Kidney epithelial cell (primary cell): Measurements from ENCODE around the gene TRAPPC3L. TPM values are rescaled to one million over a fixed set of nuclear protein-coding genes. Genes with fewer than 3 reads are reported as not detected.

Source experiments
- DNase-seq: peaks from one replicate; pipeline ENCODE4 v3.0.0-alpha.2; 2010; ENCODE audit warnings: low read depth
- H3K27me3 ChIP-seq: 2 replicates; pipeline ENCODE4 v1.6.0; 2011; ENCODE audit warnings: low read length; ENCODE audit not compliant: control insufficient read depth, insufficient read depth
- H3K36me3 ChIP-seq: 2 replicates; pipeline ENCODE4 v1.5.1; 2011; ENCODE audit warnings: low read length; ENCODE audit not compliant: control insufficient read depth, insufficient read depth
- H3K4me3 ChIP-seq: 2 replicates; pipeline ENCODE4 v1.5.1; 2011; ENCODE audit warnings: low read depth, mild to moderate bottlenecking, control low read depth, low read length
- total RNA-seq: library from RNA; depleted of rRNA; stranded (reverse); fragments of >200 nt; gene quantifications from 2 replicates; pipeline ENCODE4 v1.2.3, GENCODE V29; 2015
- TF ChIP-seq, protein P1 (sequence below): IDR thresholded peaks from 2 replicates; pipeline ENCODE4 v1.5.1; 2011; ENCODE audit warnings: mild to moderate bottlenecking, moderate library complexity, low read length, control low read depth, inconsistent platforms; ENCODE audit not compliant: insufficient read depth, poor library complexity, severe bottlenecking

Gene TRAPPC3L
- total RNA-seq = not detected in 2 replicates

DNA sequence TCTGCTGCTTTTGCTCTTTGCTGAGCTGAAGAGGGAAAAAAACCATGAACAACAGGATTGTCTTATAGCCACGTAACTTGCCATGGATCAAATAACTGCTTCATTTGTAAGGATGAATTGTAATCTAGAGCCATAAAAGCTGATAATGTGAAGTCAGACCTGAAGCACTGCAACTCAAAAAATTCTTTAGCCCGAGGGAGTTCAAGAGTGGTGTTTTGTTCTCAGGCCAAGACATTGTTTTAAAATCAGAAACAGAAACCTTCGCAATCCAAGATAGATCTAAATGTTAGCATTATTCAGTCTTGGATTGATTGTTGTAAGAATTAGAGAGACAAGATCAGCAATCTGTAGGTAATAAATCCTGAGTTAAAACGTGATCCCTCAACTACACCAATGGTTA is at the start of gene TRAPPC3L:
Gene TRAPPC3L, minus strand, starts transcription at position 34 of the 400 bp plus-strand sequence. CDS start 170 bp downstream, outside the sequence.
- no peaks in the 10 kb centered on the region for H3K27me3 ChIP-seq
- H3K36me3 ChIP-seq = no peaks in the 10 kb centered on the region
- TF ChIP-seq, protein P1, sequence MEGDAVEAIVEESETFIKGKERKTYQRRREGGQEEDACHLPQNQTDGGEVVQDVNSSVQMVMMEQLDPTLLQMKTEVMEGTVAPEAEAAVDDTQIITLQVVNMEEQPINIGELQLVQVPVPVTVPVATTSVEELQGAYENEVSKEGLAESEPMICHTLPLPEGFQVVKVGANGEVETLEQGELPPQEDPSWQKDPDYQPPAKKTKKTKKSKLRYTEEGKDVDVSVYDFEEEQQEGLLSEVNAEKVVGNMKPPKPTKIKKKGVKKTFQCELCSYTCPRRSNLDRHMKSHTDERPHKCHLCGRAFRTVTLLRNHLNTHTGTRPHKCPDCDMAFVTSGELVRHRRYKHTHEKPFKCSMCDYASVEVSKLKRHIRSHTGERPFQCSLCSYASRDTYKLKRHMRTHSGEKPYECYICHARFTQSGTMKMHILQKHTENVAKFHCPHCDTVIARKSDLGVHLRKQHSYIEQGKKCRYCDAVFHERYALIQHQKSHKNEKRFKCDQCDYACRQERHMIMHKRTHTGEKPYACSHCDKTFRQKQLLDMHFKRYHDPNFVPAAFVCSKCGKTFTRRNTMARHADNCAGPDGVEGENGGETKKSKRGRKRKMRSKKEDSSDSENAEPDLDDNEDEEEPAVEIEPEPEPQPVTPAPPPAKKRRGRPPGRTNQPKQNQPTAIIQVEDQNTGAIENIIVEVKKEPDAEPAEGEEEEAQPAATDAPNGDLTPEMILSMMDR = no peak
- no peak for DNase-seq
- H3K4me3 ChIP-seq = no peak within 1 kb of the TSS

DNA sequence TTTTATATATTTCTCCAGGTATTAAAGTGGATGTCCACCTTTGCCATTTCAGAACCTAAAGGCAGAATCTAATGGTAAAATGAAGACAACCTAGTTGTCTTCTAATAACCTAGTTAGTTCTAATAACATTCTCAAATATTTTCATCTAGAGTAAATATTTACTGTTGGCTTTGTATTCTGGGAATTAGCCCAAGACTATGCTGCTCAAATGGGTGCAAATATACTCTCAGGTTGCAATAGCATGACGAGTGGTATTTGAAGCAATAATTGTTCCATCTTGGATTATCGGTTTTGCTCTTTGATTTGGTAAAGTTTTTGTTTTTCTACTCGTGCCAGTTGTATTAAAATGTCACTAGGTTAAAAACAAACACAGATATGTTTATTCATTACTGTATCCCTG is 49.8 kb upstream of the TRAPPC3L start:
- H3K27me3 ChIP-seq = no peaks in the 10 kb centered on the region
- DNase-seq = no peak
- no peak overlapping the region for H3K4me3 ChIP-seq
- TF ChIP-seq, protein P1 = no peak
- no peaks in the 10 kb centered on the region for H3K36me3 ChIP-seq

DNA sequence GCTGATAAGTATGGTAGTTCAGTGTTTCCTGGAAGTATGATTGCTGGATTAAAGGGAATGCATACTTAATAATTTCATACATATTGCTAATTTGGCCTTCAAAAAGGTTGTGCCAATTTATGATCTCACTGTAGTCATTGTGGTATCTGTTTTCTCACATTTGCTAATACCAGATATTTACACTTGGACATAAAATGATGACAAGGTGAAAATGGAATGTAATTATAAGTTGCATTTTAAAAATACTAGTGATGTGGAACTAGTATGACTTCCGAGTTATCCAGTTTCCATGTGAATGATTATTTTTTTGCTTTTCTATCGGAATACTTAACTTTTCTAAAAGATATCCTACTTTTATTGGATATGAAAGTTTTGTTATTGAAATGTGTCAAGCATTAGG is 41.3 kb upstream of the TRAPPC3L start:
- TF ChIP-seq, protein P1 = no peak
- no peak overlapping the region for H3K4me3 ChIP-seq
- DNase-seq = no peak
- H3K36me3 ChIP-seq = no peaks in the 10 kb centered on the region
- H3K27me3 ChIP-seq = no peaks in the 10 kb centered on the region

DNA sequence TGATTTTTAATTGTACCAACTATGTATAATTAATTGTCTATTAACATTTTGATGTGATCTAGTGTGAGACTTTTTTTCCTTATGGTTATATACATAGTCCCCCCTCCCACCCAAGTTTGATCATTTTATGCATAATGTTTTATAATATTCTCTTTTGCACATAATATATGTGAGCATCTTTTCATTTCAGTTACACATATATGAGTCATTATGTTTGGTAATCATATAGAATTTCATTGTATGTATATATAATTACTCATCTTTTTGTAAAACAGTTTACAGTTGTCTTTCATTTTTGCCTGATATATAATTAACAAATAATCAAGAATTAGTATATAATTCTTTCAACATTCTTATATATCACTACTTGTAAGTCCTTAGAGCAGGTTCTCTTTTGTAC is 40.8 kb upstream of the TRAPPC3L start:
- TF ChIP-seq, protein P1 = no peak
- no peak for DNase-seq
- Histone ChIP-seq H3K27me3 (no peaks in the 10 kb centered on the region), H3K4me3 (no peak overlapping the region), H3K36me3 (no peaks in the 10 kb centered on the region)

DNA sequence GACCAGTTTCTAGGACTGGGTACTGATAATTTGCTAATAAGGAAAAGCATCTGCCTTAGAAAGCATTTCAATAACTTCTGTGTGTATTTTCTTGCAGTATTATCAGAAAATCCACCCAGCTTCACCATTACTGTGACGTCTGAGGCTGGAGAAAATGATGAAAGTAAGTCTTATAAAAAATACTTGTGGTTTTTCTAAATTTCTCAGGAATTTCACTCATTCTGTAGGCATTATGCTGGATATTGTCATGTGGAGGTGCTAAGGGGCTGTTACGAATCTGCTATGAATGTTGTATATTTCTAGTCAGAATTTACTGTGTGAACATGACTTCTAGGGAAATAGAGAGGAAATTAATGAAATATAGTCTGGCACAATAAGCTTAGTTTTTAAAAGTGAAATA is 34.7 kb upstream of the TRAPPC3L start:
- H3K4me3 ChIP-seq = no peak overlapping the region
- no peaks in the 10 kb centered on the region for H3K36me3 ChIP-seq
- H3K27me3 ChIP-seq = no peaks in the 10 kb centered on the region
- no peak for DNase-seq
- TF ChIP-seq, protein P1 = no peak

DNA sequence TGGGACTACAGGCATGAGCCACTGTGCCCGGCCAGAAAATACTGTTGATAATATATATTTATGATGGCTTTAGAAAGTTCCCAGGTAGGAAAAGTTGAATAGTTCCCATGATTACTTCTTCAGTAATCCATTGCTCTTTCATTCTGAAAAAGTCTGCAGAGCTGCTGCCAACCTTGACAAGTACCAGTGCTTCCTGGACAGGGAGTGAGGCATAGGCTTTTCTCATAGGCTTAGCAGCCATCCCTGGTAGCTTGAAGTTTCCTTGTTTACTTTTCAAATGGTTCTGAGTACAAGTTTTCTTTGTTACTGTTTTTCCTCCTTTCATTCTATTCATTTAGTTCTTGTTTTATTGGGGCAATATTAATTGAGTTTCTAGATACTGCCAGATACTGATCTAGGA is 33.7 kb upstream of the TRAPPC3L start:
- Histone ChIP-seq H3K27me3 (no peaks in the 10 kb centered on the region), H3K36me3 (no peaks in the 10 kb centered on the region), H3K4me3 (no peak overlapping the region)
- TF ChIP-seq, protein P1 = no peak
- no peak for DNase-seq
